Activated CD4-positive, alpha-beta T cell treated with anti-CD3 and anti-CD28 coated beads for 4 hours (primary cell): ENCODE results near the gene ZFP36L1.

ENCODE experiments used
- DNase-seq, 2 donors: peaks; one replicate each; pipeline ENCODE4 v3.0.0-alpha.2; 2020

ZFP36L1 gene

GRCh38 chr14:68794851-68795596, 2.2 kb upstream of the ZFP36L1 start:
- peak; percentile 62 to 64 for DNase-seq

DNA sequence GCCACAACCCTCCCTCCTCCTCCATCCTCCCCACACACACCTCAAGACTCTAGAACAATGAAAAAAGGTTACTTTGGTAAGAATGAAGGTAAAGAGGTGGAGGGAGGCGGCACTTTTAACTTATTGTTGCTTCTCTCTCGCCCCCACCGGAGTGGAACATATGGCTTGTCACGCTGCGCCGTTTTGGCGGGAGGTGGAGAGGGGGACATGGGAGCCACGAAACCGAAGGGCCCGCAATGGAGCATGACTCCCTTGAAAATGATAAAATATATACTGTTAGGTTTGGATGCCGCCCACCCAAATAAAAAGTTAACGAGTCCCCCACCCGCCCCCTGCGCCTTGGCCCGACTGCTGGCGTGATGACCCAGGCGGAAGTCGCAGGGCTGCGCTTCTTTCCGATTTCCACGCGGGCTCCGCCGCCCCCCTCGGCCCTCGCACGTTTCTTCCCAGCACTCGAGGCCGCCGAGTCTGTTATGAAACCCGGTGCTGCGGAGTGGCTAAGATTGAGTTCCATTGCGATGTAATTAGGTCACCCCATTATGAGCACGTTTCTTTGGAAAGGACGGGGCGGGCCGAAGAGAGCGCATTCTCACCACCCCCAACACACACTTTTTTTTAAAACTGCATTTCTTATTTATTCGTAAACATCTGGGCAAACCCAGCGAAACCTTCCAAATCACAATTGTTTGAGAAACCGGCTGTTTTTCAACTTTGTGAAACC, 1.4 kb upstream of the ZFP36L1 start:
- DNase-seq = peak; percentile 86 to 89

- peak in 1 of 2 donors; percentile 68 for DNase-seq
These were observed 865 bp upstream of the ZFP36L1 start for GRCh38 chr14:68793734-68794129.

GRCh38 chr14:68792678-68792978, 239 bp downstream of the ZFP36L1 start:
- no peak for DNase-seq

- no peak for DNase-seq
These were observed 777 bp downstream of the ZFP36L1 start for GRCh38 chr14:68791902-68792677.

GRCh38 chr14:68791078-68791901, 1.6 kb downstream of the ZFP36L1 start:
- no peak for DNase-seq

GRCh38 chr14:68790644-68791077, 2.2 kb downstream of the ZFP36L1 start:
- peak; percentile 62 to 63 for DNase-seq

DNA sequence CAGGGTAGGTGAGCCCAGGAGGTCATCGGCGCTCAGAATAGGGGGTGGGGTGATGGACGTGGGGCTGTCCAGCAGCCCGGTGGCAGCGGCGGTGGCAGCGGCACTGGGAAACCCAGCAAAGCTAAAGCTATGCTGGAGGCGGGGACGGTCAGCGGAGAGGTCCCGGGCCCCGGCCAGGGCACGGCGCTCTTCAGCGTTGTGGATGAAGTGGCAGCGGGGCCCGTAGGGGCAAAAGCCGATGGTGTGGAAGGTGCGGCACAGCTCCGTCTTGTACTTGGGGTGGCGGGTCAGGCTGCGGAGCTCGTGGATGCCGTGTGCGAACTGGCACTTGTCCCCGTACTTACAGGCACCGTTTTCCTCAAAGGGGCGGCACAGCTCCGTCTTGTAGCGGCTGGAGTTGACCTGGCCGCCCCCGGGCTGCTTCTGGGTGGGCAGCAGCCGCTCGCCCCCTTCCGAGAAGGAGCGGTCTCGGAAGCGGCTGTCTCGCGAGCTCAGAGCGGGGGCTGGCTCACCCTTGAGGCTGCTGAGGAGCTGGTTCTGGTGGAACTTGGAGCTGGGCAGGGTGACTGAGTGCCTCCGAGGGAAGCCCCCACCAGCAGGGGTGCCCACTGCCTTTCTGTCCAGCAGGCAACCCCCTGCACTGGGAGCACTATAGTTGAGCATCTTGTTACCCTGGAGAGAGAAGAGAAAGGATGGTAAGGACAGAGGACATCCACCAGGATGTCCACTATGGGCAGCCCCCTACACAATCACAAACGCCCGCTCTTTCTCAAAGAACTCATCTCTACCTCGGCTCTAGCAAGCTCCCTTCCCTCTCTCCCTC, 2.8 kb downstream of the ZFP36L1 start:
- DNase-seq = no peak

DNA sequence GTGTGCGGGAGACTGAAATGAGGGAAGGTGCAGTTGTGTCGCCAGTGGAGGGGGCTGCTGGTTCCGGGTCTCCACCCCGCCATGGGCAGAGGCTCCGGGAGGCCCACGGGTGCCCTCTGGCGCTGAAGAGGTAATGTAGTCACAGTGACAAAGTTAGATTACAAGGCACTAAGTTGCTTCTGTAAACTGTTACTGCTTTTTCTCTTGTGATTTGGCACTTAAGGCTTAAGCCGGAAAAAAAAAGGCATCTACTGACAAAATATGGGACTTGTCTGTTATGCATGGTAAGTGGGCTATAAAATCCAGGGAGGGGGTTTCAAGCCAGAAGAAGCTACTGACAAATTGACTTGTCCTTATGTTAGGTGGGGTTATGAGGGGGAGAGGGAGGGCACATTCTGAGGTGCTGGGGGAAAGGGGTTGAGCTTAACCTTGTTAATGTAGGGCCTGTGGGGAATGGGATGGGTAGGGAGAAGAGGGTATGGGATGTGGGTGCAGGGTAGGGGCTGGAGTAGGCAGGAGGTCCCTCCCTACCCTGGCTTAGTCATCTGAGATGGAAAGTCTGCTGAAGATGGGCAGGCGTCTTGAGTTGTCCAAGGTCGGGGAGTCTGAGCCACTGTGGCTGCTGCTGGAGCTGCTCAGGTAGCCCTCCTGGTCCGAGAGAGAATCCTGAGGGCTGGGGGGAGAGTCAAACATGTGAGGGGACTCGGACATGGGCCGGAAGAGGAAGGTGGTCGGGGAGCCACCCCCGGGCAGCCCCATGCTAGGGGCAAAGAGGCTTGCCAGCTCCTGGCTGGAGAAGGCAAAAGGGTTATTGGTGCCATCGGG, 3.7 kb downstream of the ZFP36L1 start:
- DNase-seq = peak; percentile 88 to 89

GRCh38 chr14:68788275-68788995, 4.4 kb downstream of the ZFP36L1 start:
- no peak for DNase-seq

DNA sequence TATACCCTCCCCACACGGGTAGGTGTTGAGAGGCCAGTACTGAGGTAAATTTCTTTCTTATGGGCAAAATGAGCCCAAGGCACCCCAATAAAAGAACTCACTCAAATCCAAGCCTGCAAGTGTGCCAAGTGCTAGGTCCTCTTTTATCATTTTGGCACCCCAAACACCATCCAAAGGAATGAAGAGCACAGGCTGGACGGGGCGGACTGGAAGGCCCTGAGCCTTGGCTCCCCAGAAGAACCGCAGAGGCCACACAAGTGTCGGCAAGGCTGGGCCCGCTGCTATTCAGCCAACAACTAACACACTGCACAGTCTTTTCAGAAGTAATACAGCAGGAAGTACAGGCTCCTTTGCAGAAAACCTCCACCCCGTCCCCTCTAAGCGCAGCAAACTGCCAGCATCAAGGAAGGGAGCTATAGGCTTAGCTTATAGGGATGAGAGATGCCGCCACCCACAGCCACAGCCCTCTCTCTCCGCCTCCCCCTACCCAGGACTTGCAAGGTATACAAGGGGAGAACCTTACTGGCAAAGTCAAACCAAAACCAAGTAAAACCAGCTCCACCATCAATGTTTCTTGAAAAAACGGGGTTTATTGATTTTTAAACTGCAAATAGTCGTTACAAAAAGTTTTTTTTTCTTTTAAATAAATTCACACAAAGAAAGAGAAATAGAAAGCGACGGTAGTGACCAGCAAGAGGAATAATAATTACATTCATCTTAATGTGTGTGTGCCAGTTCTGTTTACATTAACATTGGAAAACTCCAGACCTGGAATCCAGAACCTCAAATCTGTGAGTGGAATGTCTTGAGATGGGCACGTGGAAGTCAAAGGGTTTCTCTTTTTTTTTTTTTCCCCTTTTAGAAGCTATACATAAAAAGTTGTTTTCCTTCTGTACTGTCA, 5.5 kb downstream of the ZFP36L1 start:
- peak; percentile 19 to 25 for DNase-seq

- peak in 1 of 2 donors; percentile 18 for DNase-seq
These were observed 6.3 kb downstream of the ZFP36L1 start for GRCh38 chr14:68786491-68787091.

DNA sequence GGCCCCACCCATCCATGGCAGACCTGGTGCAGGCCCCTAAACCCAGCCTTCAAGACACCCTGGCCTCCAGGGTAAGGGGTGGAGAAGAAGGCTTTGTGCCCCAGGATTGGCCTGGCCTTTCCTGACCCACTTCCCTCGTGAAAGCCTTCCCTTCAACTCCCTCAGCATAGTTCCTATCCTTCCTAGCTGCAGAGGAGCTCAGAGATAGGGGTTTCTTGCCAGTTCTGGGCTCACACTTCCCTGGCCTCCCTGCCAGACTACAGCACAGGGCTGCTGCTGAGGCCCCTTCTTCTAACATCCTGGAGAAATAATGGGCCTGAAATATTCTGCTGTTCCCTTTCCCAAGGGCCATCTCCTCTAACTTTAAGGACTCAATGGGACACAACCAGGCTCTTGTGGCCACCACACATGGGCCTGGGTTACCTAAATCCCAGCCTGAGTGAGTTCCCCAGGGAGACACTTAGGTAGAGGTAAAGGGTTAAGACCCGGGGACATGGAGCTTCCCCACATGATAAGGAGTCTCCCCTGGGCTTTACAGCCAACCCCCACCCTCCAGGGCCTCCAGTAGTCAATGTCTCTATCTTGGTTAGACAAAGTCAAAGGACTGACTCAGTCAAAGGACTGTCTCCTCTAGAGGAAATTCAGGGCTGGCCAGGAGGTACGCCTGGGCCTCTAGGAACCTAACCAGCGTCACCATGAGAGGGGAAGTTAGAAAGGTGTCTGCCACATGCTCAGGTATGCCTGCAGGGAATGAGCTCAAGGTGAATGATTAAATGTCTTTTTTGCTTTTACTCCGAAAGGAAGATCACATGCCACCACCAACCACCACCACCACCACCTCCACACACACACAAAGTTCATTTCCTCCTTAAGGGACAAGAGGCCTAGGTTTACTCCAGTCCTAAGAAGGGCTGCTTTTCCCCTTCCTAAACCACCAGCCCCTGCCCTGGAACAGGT, 7.1 kb downstream of the ZFP36L1 start:
- DNase-seq = peak; percentile 42 to 54

- no peak for DNase-seq
These were observed 7.8 kb downstream of the ZFP36L1 start for GRCh38 chr14:68784978-68785533.

DNA sequence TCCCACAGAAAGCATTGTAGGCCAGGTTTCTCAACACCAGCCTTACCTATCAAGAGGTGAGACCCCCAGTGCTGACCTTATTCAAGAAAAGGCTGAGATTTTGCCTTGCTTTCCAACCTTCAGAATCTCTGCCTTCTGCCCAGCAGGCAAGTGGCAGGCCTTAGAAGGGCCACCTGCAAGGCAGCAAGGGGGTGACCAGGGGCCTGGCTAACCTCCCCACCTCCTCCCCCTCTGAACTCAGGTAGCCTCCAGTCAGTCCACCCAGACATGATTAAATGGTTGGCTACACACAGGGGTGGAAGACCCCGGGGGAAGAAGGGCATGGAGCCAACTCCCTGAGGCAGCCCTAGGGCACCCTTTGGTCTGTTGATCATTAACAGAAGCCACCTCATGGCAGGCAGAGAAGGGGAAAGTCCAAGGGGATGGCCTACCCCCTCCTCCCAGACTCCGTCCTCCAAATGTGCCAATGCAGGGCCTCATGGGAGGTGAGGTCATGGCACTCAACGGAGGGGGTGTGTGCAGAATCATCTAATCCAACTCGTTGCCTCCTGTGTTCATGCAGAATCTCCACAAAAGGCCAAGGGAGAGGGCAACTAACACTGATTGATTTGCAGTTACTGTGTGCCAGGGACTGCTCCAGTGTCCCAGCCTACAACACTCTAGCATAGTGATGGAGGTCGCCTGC, 8.5 kb downstream of the ZFP36L1 start:
- DNase-seq = no peak

DNA sequence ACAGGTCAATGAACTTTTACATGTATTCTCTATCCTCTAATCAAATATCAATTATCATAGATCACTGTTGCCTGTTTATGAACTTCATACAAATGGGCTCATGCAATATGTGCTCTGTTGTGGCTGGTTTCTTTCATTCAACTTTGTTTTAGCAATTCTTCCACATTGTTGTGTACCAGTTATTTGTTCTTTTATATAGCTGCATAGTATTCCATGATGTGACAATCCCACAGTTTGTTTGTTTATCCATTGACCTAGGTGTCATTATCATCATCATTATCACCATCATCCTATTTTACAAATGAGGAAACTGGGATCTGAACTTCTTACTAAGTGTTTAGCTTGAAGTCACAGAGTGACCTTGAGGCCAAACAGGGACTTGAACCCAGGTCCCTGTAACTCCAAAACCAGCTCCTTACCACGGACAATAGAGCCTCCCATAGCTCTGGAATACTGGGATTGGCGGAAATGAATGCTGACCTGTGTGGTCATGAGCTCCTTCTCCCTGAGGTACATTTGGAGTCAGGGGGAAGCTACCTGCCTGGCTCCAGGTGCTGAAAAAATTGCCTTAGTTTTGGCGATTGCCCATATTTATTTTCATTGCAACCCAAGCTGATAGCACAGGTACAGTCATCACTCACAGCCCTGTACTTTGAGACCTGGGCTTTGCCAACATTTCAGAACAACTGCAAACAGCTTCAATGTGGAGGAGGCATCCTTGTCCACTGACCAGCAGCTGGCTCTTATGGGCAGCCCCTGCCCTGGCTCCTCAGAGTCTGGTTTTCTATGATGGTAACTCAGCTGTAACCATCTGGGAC, 9.2 kb downstream of the ZFP36L1 start:
- no peak for DNase-seq
